GM18508 (cell line): Measurements from ENCODE around the gene LCE1A.

Experiments used
- ATAC-seq: cut with Tn5 transposase; IDR thresholded peaks from one replicate; pipeline ENCODE4 v1.9.1; 2021; ENCODE audit warnings: moderate number of reproducible peaks; ENCODE audit not compliant: insufficient read depth, unreplicated experiment

LCE1A gene, protein sequence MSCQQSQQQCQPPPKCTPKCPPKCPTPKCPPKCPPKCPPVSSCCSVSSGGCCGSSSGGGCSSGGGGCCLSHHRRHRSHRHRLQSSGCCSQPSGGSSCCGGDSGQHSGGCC

GRCh38 chr1:152827173-152827572 lies at the start of gene LCE1A:
Gene LCE1A (plus strand): TSS chr1:152827473. CDS start chr1:152827473, 0 bp downstream.
- no peak for ATAC-seq

DNA sequence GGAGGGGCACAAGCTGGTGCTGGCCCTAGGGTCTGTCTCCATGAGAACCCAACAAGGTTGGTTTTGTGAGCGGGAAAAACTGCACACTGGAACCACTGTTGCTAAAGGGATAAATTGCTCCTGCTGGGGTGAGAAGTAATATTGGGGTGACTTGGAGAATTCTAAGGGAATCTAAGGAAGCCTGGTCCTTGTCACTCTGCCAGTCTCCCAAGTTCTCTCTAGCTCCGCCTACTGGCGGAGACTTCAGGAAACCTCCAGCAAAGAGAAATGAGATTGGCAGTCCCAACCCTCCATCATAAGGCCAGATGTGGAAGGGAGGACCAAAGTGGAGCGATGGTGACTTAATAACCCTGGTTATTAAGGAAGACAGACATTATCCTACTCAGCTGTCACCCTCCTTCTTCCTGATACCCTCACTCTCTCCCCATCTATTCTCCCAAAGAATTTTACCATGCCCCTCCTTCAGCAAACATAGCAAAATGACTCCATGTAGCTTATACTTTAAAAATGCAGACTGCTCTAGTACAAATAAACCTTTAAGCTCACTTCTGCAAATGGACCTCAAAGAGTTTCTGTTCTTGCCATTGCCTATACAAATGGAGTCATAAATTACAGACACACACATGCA lies 49.6 kb upstream of the LCE1A start:
- no peak for ATAC-seq

- ATAC-seq: no peak
Observed at GRCh38 chr1:152783095-152783494, 44.2 kb upstream of the LCE1A start.

GRCh38 chr1:152786077-152786476 lies 41.2 kb upstream of the LCE1A start, which contains the start of gene LCE1E:
Gene LCE1E (plus strand): TSS chr1:152786257. CDS start chr1:152787300, 1,043 bp downstream.
- ATAC-seq: no peak

- ATAC-seq: no peak
Observed at GRCh38 chr1:152795686-152796085, 31.6 kb upstream of the LCE1A start.

DNA sequence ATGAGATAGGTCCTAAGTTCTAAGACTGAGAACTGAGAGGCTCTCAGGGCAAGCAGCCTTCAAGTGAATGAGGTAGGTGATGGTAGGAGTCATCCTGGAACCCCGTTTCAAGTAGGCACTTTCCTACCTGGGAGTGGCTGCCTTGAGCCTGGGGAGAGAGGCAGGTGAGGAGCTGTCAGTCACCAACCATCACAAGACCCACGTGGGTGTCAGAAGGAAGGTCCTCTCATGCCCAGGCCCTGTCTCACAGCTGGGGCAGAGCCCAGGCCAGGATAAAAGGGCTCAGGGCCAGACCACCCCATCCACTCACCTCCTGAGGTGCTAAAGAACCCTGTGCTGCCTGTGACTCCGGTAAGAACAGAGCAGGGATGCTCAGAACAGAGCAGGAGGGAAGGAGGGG lies 30.9 kb upstream of the LCE1A start, which contains the start of gene LCE1D:
Gene LCE1D (plus strand): TSS at position 301 of the 400 bp plus-strand sequence. CDS start 1,074 bp downstream, outside the sequence.
- no peak for ATAC-seq

GRCh38 chr1:152801333-152801732 lies 25.9 kb upstream of the LCE1A start:
- ATAC-seq: no peak

DNA sequence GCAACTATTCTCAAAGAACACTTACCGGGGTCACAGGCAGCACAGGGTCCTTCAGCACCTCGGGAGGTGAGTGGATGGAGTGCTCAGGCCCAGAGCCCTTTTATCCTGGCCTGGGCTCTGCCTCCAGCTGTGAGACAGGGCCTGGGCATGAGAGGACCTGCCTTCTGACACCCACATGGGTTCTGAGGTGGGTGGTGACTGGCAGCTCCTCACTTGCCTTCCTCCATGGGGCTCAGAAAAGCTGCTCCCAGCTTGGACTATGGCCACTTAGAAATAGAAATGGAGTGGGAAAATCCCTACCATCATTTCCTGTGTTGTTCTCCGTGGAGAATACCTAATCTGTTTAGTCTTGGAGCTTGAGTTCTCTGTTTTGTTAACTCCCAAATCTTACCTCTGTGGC lies 20.7 kb upstream of the LCE1A start, which contains the start of gene LCE1C:
Gene LCE1C (minus strand): TSS at position 76 of the 400 bp plus-strand sequence. CDS start 1,173 bp downstream, outside the sequence.
- ATAC-seq: no peak

- ATAC-seq: no peak
Observed at GRCh38 chr1:152811050-152811449, 16.2 kb upstream of the LCE1A start.

DNA sequence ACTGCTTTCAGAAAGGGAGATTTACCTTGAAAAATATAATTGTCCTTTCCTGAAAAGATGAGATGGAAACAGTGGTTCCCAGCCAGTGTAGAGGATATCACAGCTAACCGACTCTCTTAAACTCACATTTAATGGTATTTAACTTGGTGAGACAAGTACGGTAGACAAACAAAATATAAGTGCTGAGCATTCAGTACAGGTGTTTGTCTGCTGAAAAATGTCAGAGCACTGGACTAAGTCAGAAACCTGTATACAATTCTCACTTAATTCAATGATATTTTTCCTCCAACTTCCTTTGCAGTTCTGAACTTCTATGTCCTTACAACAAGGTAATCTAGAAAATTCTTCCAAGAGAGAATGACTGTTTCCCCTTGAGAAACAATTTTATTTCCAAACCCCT lies 15.6 kb upstream of the LCE1A start, which contains the start of gene LCE1B:
Gene LCE1B (plus strand): TSS at position 301 of the 400 bp plus-strand sequence. CDS start 476 bp downstream, outside the sequence.
- no peak for ATAC-seq

- ATAC-seq: no peak
Observed at GRCh38 chr1:152817309-152817708, 10.0 kb upstream of the LCE1A start.

DNA sequence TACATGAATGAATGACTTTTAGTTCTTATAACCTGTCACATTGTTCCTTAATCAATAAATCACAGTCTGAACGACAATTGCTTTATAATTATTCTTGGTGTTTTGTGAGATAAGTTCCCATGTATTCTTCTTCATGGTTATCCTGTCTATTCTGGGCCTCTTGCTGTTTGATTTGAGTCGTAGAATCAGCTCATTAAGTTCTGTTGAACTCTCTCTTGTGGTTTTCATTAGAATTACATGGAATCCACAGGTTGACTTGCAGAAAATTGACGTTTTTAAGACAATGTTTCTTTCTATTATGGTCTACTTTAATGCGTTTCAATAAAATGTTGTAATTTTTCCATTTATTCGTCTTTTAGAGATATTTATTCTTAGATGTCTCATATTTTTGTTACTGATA lies 4.0 kb upstream of the LCE1A start:
- ATAC-seq: no peak

DNA sequence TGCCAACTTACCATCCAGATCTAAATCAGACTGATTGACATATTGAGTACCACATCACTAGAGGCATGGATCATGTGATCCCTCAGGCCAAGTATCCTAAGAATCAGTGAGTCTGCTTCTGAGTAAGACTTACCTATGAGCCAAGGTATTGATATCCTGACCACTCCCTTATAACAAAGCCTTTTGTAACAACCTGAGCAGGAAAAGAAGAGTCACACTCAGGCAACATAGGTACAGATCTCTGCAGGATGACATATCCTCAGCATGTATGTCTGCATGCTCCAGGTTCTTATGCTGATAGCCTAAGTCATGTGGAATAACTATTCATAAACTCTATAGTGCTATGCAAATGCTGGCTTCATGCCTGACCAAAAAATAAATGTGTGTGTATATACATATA lies 2.3 kb upstream of the LCE1A start:
- no peak for ATAC-seq

DNA sequence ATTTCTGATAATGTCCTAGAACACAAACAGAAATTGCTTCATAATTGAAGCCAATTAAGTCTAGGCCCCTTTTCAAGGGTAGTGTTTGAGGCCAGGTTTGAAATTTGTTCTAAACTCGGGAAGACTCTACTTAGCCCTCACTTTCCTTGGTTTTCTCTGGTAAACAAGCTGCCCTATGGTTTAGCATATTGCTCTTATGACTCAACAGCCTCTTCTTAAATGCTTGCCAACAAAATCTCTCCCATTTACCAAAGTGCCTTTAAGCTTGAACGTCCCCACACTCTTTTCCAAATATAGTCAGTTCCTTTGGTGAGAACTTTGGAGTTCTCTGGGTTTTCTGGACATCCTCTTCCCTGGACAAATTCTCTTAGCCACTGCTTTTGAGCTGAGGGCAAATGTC lies 9.6 kb downstream of the LCE1A start:
- no peak for ATAC-seq

DNA sequence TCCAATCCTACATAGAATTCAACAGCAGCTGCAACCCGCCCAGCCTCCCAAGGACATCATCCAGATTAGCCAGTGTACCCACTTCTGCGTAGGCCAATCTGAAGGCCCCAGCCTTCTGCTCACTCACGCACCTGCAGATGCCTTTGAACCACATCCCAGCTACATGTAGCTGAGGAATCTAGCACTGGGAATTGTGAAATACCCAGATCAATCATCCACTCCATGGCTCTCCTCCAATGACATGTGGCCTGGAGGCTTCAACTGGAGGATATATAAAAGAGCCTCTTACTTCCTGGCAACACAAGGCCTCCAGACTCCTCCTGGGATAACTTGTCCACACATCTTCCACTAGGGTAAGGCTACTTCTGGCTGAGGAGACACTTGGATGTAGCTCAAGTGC lies 15.3 kb downstream of the LCE1A start, which contains the start of gene LCE6A:
Gene LCE6A (plus strand): TSS at position 301 of the 400 bp plus-strand sequence. CDS start 665 bp downstream, outside the sequence.
- ATAC-seq: no peak

DNA sequence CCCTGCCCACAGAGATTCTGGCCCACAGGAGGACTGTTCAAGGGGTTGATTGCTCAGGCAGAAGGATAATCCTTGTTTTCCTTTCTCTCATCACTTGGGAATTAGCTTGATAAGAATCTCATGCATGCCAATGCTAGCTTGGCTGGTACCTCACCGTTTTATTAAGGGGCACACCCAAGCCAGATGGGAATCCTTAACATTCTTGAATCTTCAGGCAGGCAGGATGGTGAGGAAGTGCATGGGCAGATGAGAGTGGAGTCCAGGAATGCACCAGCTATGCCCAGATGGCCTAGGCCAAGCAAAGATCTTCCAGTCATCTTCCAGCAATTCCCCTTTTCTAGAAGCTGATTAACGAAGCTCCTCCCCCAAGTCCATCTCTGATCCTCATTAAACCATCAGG lies 28.4 kb downstream of the LCE1A start:
- no peak for ATAC-seq

DNA sequence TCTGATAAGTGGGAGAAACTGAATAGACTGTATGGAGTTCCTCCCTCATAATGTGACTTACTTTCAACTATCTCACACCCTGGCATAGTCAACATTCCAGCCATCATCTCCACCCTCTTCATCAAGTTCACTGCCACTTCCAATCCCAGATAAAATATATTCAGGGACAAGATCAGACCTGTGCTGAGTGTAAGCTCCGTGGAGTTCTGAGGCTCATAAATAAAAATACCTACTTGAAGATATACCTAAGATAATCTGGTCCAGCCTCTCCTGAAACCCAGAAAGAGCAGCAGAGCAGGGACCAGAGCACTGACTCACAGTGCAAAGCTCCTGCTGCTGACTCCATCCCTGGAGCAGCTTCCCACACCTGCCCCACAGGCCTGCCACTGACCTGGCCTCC lies 30.8 kb downstream of the LCE1A start:
- no peak for ATAC-seq

DNA sequence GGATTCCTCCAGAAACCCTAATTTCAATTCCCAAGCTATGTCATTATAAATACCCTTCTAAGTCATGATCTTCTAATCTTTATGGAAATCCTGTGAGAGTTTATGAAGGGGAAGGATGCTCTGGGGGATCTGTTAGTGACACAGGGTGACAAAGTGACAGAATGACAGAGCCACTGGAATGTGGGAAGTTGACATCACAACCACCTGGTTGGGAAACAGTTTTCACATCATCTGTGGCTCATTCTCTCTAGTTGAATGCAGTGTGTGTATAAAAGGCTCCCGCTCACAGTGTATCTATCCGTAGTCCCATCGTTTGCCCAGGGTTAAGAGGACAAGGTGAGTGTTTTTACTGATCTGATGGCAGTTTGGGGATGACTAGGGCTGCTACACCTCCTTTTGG lies 32.4 kb downstream of the LCE1A start, which contains the start of gene LCE7A:
Gene LCE7A (plus strand): TSS at position 301 of the 400 bp plus-strand sequence. CDS start 702 bp downstream, outside the sequence.
- ATAC-seq: no peak

DNA sequence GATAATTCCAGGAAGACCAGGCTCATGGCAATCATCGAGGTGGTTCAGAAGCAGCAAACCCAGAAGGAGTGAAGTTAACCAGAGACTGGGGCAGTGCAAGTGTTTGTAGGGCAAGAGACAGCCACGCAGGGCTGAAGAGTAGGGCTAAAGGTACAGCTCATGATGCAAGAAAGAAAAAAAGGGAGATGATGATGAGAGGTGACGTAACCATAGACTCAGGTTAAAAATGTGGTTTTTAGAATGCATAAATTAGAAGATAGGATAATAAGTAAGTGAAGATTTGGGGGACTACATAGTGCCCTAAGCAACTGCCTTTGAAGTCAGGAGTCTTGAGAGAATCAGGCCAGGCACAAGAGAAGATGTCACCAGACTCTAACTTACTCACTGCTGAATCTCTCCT lies 32.9 kb downstream of the LCE1A start:
- no peak for ATAC-seq

- no peak for ATAC-seq
Observed at GRCh38 chr1:152861374-152861773, 34.1 kb downstream of the LCE1A start.

GRCh38 chr1:152864443-152864842 lies 37.2 kb downstream of the LCE1A start:
- ATAC-seq: no peak

GRCh38 chr1:152866321-152866720 lies 39.0 kb downstream of the LCE1A start:
- no peak for ATAC-seq
